Left renal pelvis (tissue), 4 donors: ENCODE measurements around the gene TTF2. TPM values are rescaled to one million over a fixed set of nuclear protein-coding genes. Genes with fewer than 3 reads are reported as not detected.
"Not testable (repeated sequence)": the region's sequence is repeated elsewhere in the genome, so short reads cannot be mapped to it uniquely, and the experiment has no call there.

Experiments
- DNase-seq, 4 donors: peaks; one replicate each; pipeline ENCODE4 v3.0.0-alpha.2; 2013; ENCODE audit warnings: low read depth in 4 of 4, low spot score in 3 of 4
- polyA plus RNA-seq, 4 donors: library from polyadenylated mRNA; unstranded; fragments of 120-200 nt; gene quantifications; one replicate each; pipeline ENCODE4 v1.2.1, GENCODE V29; 2013; ENCODE audit not compliant: insufficient read length in 4 of 4

TTF2 gene
- polyA plus RNA-seq, 4 donors, result 15.2 to 24.8 (median 21.2) TPM

DNA sequence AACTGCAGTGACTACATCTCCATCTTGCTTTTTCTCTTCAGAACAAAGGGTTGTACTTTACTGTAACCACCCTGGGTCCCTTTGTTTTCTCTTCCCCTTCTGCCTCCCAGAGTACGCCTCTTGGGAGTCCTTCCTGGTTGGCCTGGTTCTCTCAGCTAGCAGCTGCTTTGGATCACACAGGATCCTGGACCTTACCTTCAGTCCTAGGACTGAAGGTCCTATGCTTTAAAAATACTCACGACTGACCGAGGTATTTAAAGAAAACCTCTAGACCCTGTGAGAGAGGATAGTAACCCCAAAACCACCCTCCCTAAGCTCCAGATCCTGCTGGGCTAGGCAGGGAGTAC, 56.6 kb downstream of the TTF2 start:
- no peak for DNase-seq

DNA sequence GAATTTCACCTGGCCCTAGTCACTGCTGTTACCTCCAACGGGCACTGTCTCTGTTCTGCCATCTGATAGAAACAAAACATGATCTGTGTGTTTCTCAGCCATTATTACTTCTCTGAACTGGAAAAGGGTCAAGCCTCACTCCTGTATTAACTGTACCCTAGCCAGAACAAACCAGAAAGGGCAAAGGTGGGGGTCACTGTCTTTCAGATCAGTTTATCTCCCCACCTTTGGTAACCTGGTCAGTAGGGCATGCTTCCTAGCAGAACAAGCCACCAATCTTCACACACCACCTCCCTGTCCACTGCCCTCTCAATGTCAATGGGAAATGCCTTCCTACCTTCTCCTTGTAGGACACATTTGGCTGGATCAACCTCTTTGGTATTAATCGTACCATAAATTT, 57.6 kb downstream of the TTF2 start:
- DNase-seq, result no peak

DNA sequence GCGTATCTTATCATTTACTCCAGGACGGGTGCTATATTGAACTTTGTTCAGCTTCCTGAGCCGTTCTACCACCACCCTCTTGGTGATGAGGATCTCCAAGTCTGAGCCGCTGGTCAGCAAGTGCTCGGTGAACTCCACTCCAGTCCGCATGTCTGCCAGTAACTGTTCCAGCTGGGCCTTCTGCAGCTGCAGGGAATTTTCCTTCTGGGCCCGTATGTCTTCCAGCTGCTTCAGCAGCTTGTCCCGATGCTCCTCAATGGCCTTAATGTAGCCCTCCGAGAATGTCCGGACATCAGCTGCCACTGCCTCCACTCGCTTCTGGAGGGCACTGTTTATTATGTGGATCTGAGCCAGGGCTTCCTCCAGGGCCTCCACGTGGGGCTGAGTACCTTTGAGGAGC, 58.0 kb downstream of the TTF2 start:
- DNase-seq, result no peak

DNA sequence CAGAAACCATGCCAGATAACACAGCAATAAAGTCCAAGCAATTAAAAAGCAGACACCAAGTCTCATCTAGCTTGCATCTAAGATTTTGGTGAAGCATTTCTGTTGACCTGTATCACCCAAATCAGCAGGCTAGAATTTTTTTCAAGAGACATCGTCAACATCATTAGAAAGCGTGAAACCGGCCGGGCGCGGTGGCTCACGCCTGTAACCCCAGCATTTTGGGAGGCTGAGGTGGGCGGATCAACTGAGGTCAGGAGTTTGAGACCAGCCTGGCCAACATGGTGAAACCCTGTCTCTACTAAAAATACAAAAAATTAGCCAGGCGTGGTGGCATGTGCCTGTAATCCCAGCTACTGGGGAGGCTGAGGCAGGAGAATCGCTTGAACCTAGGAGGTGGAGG, 59.0 kb downstream of the TTF2 start:
- DNase-seq, result not testable (repeated sequence)

DNA sequence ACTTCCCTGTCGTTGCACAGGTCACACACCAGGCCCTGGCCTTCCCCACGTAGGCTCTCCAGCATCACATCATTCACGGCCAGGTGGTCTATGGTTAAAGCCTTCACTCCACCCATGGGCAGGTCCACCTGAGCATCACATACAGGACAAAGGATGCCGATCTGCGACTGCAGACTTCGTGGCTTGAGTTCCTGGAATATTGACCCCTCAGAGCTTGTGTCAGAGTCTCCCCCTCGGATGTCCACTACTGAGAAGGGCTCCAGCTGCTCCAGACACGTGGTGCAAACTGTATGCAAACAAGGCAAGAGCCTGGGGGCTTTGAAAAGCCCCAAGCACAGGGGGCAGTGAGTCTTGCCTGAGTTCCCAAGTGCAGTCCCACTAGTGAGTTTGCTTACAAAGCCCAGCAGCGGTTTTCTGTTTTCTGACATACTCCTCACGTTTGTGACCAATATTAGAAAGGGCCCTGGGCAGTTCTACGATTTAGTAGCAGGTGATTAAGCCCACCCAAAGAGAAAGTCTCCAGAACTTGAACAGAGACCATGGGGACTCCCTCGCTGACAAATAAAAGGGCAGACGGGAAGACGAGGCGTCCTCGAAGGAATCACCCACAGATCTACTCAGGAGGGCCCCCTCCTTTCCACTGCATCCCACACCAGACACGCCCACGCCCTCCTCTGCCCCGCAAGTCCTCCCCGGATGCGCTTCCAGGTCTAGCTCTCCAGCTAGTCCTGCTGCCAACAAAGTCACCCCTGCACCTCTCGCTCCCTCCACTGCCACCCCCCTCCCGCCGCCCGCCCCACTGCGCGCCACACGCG, 60.9 kb downstream of the TTF2 start:
- DNase-seq, result peak; percentile 12 to 40 (median 30)

DNA sequence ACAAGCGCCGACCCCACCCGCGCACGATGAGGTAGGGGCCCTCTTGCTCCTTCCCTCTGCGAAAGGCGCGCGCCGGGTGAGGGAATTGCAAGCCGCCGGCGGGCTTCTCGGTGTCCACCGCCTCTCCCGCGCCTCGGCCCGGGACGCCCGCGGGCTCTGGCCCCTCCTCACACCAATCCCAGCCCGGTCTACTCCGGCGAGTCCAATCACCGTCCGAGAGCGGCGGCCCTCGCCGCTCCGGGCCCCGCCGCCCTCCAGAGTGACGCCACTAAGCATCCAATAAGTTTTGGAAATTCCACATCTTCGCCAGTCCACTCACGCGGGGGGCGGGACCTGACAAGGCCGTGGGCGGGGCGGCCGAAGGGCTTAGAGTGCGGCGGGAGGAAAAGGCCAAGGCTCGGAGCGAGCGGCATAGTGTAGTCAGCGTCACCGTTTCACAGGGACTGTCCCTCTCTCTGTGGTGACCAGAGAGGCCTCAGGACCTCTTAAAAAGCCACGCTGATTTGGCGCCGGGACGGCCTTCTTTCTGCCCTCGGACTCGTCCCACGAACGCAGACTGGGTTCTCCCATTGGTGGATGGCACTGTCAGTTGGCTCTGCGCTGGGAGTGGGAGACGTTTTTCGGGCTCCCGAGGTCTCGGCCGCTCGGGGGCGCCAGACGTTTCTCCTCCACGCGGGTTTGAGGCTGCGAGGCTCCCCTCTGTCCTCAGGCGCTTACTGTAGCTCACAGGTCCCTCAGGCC, 61.6 kb downstream of the TTF2 start, which contains the start of gene TRIM45:
TRIM45 (minus strand) TSS at position 161 of the 741 bp plus-strand sequence. CDS start 548 bp downstream, outside the sequence.
- peak; percentile 94 to 96 (median 94) for DNase-seq

DNA sequence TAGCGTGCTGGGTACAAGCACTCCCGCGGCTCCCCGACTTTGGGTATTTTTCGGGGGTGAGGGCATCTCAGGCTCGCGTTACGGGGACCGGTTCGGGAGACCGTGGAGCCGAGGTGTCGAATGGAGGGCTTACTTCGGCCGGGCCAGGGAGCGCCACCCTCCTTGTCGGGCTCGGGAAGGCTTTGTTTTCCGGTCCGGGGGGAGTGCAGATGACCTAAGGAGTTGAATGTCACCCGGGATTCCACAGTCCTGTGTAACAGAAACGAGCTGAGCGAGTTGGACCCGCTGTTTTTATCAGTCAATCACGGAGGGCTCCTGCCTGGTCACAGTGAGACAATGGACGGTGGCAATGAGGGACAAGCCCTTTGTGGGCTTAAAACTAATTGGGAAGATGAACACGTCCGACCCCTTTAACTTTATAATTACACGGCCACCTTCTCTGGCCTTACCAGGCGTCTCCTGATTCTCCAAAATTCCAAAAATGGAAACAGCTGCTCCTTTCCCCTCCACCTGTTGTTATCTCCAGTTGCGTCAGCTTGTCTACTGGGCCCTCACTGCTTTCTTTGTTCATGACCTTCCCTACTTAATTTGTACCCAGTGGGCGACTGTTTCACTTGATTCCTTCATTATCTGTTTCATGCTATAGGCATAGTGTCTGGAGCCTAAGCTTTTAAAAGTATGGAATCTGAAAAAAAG, 62.4 kb downstream of the TTF2 start:
- DNase-seq, result no peak

DNA sequence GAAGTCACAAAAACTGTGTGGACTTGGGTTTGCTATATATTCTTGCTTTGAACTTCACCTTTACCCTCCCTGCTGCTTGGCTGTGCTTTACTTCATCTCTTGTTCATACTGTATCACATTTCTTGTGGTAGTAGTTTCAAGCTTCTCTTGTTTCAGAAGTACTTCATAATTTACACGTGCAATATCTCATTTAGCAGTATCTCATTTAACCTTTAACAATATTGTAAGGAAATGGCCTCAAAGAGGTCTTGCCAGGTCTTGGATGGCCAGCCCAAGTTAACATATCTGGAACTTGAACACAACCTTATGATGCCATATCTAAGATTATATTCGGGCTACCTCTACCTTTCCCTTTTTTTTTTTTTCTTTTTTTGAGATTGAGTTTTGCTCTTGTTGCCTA, 63.1 kb downstream of the TTF2 start:
- DNase-seq, result no peak

DNA sequence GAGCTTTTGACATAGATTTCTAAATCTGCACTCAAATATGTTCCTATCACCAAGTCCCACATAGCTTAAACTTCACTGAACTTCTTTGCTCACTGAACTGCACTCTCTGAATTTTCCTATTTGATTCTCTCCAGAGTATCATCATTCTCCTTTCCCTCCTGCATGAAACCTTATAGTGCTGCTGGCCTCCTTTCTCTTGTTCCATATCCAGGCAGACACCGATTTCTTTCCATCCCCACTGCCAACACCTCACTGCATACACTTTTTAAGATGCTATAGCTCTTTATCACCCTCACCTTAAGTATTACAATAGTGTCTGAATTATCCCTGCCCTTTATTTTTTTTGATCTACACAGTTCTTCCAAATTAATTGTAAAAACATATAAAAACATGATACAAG, 64.5 kb downstream of the TTF2 start:
- DNase-seq, result no peak

DNA sequence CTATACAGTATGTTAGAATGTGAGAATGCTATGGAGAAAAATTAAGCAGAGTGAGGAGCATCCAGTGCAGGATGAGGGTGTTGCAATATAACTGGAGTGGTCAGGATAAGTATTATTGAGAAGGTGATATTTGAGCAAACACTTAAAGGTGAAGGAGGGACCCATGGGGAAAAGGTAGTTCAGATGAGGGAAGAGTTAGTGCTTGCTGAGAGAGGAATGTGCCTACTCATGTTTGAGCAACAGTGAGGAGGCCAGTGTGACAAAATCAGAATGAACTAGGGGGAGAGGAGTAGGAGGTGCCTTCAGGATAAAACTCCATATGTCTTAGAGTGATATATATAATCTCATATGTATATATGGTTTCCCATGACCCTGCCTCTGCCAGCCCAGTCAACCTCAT, 67.7 kb downstream of the TTF2 start:
- no peak for DNase-seq

DNA sequence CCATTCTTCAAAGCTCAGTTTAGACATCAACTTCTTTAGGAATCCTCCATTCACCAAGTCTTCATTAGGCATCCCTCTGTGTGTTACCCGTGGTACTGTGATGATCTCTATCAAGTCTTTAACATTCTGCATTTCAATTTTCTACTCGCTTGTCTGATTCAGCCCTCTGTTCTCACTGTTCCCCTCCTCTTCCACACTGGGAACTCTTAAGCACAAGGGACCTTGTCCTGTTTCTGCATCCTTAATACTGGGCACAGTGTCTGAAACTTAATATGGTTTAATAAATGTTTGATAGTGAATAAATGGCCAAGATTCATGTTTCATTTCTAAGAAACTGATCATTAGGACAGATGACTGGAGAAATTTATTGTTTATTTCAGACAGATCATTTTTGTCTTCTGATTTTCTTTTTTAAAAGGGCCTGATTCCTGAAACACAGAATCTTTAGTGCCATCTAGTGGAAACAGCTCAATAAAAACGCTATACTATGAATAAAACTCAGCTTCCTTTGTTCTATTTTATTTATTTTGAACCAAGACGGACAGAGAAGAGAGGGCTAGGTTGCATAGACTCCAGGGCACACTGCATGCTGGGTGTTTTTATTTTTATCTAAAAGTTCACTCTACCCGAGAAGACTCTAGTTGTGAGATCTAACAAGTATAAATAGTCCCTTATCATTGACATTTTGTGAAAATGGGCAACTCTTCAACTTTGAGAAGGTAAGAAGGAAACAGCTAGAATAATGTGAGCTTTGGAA, 68.4 kb downstream of the TTF2 start:
- DNase-seq, result peak in 2 of 4 donors; percentile 20 to 33

DNA sequence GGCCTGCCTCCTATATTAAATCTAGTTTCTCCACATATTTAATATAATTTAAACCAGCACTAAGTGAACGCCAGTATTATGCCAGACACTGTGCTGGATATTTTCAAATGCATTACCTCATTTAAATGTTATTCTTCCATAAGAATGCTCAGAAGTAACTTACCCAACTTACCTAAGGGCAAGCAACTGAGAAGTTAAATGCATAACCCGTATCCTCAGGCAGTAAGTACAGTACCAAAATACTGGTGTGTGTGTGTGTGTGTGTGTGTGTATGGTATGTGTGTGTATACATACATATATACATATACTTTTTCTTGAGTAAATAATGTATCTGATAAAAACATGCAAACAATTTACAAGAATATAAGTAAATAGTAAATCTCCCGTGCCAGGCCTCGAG, 70.4 kb downstream of the TTF2 start:
- no peak for DNase-seq

DNA sequence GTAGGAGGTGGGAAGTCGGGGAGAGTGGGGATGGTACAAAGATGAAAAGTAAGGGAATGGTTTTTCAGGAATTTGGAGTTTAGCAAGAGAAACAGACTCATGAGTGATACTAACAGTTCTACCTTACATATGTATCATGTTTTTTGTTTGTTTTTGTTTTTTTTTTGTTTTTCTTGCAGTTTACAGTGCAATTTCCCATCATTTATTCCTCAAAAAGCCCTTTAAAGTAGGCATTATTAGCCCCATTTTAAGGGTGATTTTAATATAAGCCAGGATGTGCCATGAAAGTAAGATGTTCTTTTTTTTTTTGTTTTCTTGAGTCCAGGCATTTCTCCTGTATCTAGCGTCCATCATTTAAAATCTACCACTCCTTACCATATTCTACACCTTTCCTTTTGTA, 75.2 kb downstream of the TTF2 start:
- no peak for DNase-seq

DNA sequence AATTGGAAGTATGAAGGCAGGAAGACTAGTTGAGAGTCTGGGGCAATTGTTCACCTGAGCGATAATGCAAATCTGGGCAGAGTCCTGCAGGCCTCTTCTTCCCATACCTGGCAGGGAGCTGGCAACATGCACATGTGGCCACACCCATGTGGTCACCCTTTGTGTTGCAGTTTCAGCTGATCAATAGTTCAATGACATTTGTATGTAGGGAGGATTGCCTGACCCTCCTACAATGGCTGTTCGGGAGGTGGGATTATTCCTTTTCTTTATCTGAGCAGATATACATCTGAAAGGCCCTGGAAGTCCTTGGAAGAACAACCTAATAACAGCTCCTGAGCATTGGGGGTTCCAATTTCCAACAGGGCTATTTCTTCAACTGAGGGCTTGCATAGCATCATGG, 76.6 kb downstream of the TTF2 start:
- no peak for DNase-seq

DNA sequence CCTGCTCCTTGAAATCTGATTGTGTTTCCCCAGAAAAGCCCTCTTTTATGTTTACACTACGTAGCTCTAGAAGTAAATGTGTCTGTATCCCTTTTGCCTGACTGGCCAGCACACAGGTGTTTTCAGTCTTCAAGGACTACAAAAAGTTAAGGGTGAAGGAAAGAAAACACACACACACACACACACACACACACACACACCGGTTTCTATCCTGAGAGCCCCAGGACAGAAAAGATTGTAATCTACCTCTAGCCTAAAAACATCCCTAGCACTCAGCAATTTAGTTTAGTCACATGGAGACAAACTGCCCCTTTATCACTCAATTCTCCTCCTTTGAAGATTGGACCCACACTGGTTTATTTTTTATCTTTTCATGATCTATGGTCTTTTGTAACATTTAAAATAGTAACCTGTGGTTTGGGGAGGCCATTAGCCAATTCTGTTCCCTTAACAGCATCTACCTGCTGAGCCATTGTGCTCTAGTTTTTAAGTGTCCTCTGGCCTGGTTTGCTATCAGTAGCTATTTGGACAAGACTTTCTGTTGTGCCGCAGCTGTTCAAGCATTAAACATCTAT, 77.2 kb downstream of the TTF2 start:
- no peak for DNase-seq

DNA sequence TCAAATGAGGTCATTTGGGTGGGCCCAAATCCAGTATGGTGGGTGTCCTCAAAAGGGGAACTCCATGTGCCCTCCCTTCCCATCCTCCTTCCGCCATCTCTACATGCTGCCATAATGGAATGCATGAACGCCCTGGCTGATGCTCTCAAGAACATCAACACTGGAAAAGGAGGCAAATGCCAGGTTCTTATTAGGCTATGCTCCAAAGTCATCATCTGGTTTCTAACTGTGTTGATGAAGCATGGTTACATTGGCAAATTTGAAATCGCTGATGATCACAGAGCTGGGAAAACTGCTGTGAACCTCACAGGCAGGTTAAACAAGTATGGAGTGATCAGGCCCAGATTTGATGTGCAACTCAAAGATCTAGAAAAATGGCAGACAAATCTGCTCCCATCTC, 78.0 kb downstream of the TTF2 start:
- DNase-seq, result no peak

DNA sequence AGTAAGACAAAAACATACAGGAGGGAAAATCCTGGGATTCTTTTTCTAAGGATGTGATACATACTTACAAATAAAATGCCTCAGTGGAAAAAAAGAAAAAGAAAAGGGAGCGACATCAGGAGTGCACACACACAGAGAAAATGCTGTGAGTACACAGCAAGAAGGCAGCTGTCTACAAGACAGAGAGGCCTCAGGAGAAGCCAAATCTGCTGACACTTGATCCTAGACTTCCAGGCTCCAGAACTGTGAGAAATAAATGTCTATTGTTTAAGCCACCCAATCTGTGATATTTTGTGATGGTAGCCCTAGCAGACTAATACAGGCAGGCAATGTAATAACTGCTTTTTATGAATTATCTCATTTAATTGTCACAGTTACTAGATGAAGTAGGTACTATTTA, 78.4 kb downstream of the TTF2 start:
- DNase-seq, result no peak

DNA sequence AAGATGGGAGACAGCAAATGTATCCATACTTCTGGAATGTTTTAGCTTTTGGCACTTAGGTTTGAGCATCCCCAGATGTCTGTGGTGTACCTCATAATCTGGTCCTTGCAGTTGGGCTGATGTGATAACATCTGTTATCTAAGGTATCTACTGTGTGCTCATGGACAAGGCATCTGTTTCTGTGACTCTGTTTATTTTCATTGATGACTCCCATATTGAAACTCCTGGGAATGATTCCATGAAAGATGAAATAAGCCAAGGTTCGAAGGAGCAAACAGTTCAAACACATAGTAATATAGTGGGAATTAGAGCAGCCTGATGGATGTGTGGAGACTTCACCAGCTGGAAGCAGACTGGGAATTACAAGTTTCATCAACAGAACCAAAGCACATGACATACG, 82.1 kb downstream of the TTF2 start:
- DNase-seq, result no peak

DNA sequence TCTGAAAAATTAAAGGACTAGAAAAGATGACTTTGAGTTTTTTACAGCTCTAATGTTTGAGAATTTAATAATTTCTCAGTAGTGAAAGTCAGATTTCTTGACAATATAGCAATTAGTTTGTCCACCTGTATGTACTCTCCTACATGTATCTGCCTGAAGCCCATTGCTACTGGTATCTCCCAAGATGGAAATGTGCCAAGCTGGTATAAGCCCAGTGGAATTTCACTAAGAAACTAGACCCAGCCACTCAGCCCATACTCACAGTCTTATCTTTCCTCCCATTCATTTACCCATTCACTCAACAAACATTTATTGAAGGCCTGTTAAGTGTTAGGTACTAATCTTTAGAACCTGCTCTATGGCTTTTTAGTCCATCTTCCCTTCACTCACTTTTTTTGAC, 83.0 kb downstream of the TTF2 start:
- DNase-seq, result no peak

DNA sequence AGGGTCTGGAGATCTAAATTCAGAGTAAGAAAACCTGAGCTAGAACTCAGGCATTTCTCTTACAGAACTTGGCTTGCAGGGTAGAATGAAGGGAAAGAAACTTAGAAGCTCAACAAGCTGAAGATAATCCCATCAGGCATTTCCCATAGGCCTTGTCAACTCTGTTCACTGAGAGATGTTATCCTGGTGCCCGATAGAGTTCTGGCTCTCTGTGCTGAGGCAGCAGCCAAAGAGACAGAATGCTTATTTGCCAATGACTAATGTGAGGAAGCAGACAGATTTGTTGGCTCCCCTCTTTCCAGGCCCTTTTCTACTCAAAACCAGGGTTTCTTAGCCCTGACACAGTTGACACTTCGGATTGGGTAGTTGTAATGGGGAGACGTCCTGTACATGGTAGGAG, 83.7 kb downstream of the TTF2 start:
- no peak for DNase-seq
